Stimulated activated CD8-positive, alpha-beta memory T cell treated with anti-CD3 and anti-CD28 coated beads, Interleukin-7, amount 100 ng/mL, for 4 hours (primary cell): ENCODE measurements around the gene MYOZ1.

Source experiments
- DNase-seq, 2 donors: peaks; one replicate each; pipeline ENCODE4 v3.0.0-alpha.2; 2020; ENCODE audit warnings: low read depth in 2 of 2

Gene MYOZ1

DNA sequence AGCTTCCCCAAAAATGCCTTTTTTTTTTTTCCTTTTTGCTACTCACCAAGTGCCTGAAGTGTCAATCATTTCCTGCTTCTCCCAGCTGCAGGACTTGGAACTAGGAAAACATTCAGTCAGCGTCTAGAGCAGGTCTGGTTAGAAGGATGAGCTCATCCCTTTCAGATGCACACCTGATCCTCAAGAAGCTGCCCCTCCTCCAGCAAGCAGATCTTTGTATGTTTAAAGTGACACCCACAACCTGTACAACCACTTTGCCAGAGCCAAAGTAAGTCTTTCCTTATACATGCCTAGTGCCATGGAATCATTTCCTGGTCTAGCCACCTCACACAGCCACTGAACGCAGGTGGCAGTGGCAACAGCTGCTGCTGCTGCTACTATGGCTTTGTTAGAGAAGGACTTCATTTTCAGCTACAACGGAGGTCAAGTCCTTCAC, 39.8 kb downstream of the MYOZ1 start:
- no peak for DNase-seq

DNA sequence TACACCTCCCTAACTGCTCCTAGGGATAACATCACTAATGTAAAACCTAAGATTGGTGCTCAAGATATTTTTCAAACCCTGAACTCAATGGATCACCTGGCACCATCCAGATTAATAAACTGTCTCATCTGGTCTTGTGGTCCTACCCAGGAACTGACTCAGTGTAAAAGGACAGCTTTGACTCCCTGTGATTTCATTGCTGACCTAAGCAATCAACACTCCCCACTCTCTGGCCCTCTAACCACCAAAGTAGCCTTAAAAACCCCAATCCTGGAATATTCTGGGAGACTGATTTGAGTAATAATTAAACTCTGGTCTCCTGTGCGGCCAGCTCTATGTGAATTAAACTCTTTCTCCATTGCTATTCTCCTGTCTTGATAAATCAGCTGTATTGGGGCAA, 43.9 kb downstream of the MYOZ1 start:
- no peak for DNase-seq

DNA sequence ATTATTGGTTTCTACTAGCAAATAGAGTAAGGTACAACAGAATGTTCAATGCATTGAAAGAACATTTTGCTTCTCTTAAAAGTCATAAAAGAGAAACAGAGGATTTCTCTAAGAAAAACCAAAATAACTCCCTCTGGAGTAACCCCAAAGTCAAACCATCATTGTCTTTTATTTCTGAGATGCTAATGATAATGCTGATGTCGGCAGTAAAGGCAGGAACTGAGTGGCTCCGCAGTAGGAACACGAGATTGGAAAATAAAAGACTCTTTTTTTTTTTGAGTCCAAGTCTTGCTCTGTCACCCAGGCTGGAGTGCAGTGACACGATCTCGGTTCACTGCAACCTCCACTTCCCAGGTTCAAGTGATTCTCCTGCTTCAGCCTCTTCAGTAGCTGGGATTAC, 47.5 kb downstream of the MYOZ1 start:
- no peak for DNase-seq

DNA sequence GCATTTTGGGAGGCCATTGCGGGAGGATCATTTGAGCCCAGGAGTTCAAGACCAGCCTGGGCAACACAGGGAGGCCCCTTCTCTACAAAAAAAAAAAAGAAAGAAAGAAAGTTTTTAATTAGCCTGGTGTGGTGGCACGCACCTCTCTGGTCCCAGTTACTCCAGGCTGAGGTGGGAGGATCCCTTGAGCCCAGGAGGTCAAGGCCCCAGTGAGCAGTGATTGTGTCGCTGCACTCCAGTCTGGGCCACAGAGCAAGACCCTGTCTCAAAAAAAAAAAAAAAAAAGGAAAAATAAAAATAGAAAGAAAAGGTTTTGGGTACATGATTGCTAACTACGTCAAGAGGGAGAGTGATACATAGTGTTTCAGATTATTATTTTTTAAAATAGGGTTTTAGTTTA, 48.2 kb downstream of the MYOZ1 start:
- no peak for DNase-seq

DNA sequence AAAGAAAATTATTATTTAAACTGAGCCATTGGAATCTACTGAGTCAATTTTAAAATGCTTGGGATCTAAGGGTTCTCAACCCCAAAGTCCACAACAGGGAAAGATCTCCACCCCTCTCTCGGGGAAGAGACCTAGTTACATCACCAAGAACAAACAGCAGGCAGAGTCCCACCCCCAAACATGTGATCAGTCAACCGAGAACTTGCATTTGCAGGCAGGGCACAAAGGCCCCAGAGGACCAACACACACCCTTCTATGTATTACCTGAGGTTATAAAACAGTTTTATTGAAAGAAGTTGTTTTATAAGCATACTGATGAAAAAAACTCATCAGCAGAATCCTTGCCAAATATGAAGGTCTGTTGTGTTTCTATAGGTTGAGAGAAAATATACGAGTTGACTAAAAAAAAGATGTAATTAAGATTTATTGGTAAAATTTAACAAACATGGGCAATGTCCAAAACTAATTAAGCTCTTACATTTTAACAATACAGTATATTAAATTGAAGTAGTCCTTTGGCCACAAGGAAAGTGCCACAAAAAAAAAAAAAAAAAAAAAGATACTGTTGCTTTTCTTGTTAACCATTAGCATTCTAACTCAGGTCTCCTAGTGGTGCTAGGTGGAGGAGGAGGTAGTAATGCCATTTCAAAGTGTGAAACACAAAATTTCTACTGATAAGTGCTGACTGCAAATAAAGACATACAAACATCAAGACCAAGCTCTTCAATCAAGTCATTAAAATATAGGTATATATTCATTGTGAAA, 49.2 kb downstream of the MYOZ1 start:
- no peak for DNase-seq

DNA sequence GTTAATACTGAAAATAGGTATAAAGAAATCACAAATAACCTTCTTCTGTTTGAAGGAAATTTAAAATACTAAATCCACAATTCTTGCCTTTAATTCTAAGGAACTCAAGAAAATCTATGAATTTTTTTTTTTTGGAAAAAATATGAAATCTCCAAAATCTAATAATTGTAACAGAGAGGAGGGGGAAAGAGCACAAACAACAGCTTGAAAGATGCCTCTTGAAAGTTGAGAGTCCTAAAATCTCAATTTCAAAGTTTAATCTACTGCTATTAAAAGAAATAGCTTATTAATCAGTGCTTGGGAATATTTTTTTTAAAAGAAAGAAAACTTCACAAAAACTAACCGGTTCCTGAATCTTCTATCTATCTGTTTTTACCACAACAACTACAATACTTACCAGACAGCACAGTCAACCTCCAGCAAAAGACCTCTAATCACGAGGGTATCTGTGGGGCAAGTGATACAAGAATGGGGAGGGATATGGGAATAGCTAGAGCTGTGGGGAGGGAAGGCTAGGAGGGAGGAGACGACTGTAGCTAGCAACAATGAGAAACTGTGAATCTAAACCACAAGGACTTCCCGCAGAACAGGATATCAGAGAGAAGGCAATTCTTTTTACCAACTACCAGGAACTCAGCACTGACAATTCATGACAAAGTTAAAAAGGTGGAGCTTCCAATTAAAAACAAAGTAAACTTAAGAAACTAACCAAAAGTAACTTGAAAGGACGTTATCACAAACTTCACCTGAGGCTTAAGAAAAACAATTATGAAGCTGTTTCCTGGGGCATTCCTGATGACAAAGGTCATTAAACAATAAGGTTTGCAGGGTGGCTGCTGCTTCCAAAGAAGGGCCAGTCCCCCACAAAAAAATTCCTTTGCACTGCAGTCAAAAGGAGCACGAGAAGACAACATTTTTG, 50.1 kb downstream of the MYOZ1 start, which contains the start of gene USP54:
TSS of gene USP54 (minus strand) at position 462 of the 919 bp plus-strand sequence. CDS start 15,684 bp downstream, outside the sequence.
- DNase-seq, result no peak

DNA sequence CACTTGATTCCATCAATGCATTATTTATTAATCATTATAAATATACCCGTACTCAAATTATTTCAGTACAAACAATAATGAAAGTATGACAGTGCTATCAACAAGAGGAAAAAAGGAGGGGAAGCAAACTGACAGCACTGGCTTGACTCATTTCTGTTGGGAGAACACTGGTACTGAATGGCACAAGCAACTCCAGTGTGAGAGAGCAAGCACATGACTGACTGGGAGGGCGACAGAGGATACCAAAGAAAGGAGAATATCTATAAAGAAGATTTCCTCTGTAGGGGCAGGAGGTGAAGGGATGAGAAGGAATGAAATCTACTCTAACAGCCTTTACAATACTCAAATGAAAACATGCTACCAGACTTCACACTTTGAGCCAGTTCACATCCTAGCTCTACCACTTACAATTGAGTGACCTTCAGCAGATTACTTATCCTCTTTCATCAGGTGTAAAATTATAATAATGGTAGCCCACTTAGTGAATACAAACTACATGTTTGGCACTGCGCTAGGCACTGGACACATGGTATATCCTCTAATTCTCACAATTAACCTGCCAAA, 51.6 kb downstream of the MYOZ1 start:
- DNase-seq, result no peak

DNA sequence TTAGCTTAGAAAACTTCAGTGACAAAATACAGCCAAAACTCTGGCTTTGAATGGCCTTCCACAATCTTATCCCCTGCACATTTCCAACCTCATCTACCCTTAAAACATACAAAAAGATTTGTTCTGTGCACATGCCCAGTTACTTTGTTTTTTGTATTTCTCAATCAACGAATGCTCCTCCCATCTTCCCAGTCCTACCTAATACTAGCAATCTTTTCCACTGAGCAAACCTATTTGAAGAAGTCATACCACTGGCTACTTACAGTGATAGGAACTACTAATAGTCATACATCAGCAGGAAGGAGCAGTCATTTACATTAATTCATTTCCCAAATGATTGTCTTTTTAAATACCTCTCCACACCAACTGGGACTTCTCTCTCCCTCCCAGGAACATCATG, 52.6 kb downstream of the MYOZ1 start:
- no peak for DNase-seq

DNA sequence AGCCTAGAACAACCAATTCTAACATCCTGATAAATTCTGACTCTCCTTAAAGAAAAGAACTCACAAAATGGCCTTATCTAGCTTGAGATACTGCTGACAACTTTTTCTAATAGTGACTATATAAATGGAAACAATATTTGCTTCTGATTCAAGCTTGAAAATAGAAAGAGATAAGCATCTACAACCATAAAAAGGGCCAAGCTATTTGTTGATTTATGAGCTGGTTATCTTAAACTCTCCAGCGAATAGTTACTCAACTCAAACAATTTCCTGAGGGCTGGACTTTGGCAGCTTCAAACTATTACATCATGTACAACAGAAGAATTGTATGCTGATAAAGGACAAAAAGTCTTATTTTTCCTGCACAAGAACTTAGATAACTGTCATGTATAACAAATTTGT, 54.7 kb downstream of the MYOZ1 start:
- no peak for DNase-seq

DNA sequence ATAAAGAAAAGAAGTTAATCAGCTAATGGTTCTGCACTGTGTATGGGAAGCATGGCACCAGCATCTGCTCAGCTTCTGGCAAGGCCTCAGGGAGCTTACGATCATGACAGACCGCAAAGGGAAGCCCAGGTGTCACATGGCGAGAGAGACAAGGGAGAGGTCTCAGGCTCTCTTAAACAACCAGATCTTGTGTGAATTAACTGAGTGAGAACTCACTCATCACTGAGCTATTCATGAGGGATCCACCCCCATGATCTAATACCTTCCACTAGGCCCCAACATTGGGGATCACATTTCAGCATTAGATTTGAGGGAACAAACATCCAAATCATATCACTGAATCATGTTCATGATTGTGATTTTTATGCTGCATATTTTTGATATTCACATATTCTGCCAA, 55.9 kb downstream of the MYOZ1 start:
- DNase-seq, result no peak

DNA sequence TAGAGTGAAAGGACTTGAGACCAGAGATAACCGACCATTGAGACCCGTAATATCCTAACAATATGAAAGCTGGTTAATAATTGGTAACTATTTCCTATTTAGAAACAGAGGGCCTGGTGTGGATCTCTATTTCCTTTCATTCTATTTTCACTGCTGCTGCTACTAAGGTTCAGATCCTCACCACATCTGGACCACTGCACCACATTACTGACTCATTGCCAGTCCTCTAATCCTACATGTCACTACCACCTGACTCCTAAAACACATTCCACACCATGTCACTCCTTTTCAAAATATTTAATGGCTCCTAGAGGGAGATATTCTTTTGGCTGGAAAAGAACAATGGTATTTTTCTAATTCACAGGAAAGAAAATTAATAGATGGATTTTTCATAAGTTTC, 56.5 kb downstream of the MYOZ1 start:
- DNase-seq, result no peak

DNA sequence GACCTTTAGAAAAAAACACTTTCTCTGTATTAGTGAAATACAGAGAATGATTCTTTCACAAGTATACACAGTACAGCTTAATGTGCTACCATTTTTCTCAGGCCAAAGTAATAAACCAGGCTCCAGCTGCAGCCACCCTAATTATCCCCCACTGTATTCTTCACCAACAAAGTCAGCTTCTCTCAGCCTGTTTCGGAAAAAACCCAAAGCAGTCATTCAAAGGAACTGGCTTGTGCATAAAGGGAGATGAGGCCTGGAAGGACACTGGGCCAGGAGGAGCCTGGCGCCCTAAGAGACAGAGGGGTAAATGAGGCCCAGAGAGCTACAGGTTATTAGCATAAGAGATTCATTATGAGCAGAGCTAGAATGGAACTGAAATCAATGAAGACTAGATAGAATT, 59.4 kb downstream of the MYOZ1 start:
- DNase-seq, result no peak
